Progenitor cell of endocrine pancreas (in vitro differentiated cells): ENCODE results near the gene GABBR2. TPM values are rescaled to one million over a fixed set of nuclear protein-coding genes. Genes with fewer than 3 reads are reported as not detected.

Source experiments
- DNase-seq: peaks from one replicate; pipeline ENCODE4 v3.0.0; 2021; ENCODE audit warnings: low spot score; ENCODE audit not compliant: unreplicated experiment
- H3K27ac Mint-ChIP-seq: 2 replicates; pipeline ENCODE4 v1.8.0; 2021; ENCODE audit warnings: mild to moderate bottlenecking, moderate library complexity, mixed read lengths
- H3K27me3 Mint-ChIP-seq: 2 replicates; pipeline ENCODE4 v1.8.0; 2021; ENCODE audit warnings: mixed read lengths
- H3K36me3 Mint-ChIP-seq: 2 replicates; pipeline ENCODE4 v1.8.0; 2022; ENCODE audit warnings: mixed read lengths; ENCODE audit not compliant: insufficient read depth
- H3K4me1 Mint-ChIP-seq: 2 replicates; pipeline ENCODE4 v1.8.0; 2021; ENCODE audit warnings: low read depth, mixed read lengths
- H3K4me3 Mint-ChIP-seq: 2 replicates; pipeline ENCODE4 v1.8.0; 2021; ENCODE audit warnings: low read depth, mild to moderate bottlenecking, moderate library complexity, mixed read lengths
- H3K9me3 Mint-ChIP-seq: 2 replicates; pipeline ENCODE4 v1.8.0; 2021; ENCODE audit warnings: low read depth, mixed read lengths
- CTCF ChIP-seq: fragments of 200-600 bp; sonication (generic); IDR thresholded peaks from one replicate; pipeline ENCODE4 v1.5.0; 2021; ENCODE audit warnings: antibody characterized with exemption, mild to moderate bottlenecking; ENCODE audit not compliant: unreplicated experiment
- total RNA-seq: library from RNA; stranded (reverse); gene quantifications from 2 replicates; pipeline ENCODE4 v1.2.1, GENCODE V29; 2021

Gene GABBR2
- total RNA-seq, 1 donor from 2014 or later, result 0.84 TPM

- peaks cover 3% of the 10 kb centered on the region for H3K27me3 Mint-ChIP-seq
- no peak overlapping the region for H3K27ac Mint-ChIP-seq
- no peak overlapping the region for H3K4me3 Mint-ChIP-seq
- no peaks in the 10 kb centered on the region for H3K9me3 Mint-ChIP-seq
- H3K4me1 Mint-ChIP-seq, result peaks cover 18% of the 10 kb centered on the region
- peaks cover 3% of the 10 kb centered on the region for H3K36me3 Mint-ChIP-seq
- DNase-seq, result no peak
- no peak for TF ChIP-seq CTCF
Observed at GRCh38 chr9:98253565-98253964, 455.2 kb downstream of the GABBR2 start.

GRCh38 chr9:98251551-98251950 lies 457.2 kb downstream of the GABBR2 start:
- no peak overlapping the region for H3K27ac Mint-ChIP-seq
- DNase-seq, result no peak
- peaks cover 16% of the 10 kb centered on the region for H3K4me1 Mint-ChIP-seq
- TF ChIP-seq CTCF, result no peak
- no peak overlapping the region for H3K4me3 Mint-ChIP-seq
- peaks cover 3% of the 10 kb centered on the region for H3K27me3 Mint-ChIP-seq
- peaks cover 3% of the 10 kb centered on the region for H3K36me3 Mint-ChIP-seq
- no peaks in the 10 kb centered on the region for H3K9me3 Mint-ChIP-seq

- Mint-ChIP-seq H3K9me3 (no peaks in the 10 kb centered on the region), H3K4me3 (no peak overlapping the region), H3K27ac (peak overlapping the region; percentile 76), H3K36me3 (peaks cover 4% of the 10 kb centered on the region), H3K27me3 (peaks cover under 1% of the 10 kb centered on the region), H3K4me1 (peaks cover 18% of the 10 kb centered on the region)
- DNase-seq, result no peak
- TF ChIP-seq CTCF, result no peak
Observed at GRCh38 chr9:98249771-98250170, 459.0 kb downstream of the GABBR2 start.

- no peaks in the 10 kb centered on the region for H3K9me3 Mint-ChIP-seq
- H3K4me3 Mint-ChIP-seq, result no peak overlapping the region
- TF ChIP-seq CTCF, result no peak
- H3K36me3 Mint-ChIP-seq, result peaks cover 4% of the 10 kb centered on the region
- peak overlapping the region; percentile 53 for H3K27ac Mint-ChIP-seq
- no peak for DNase-seq
- no peaks in the 10 kb centered on the region for H3K27me3 Mint-ChIP-seq
- H3K4me1 Mint-ChIP-seq, result peaks cover 21% of the 10 kb centered on the region
Observed at GRCh38 chr9:98248737-98249474, 459.8 kb downstream of the GABBR2 start.

- H3K27me3 Mint-ChIP-seq, result no peaks in the 10 kb centered on the region
- no peak overlapping the region for H3K4me3 Mint-ChIP-seq
- no peak for DNase-seq
- no peak for TF ChIP-seq CTCF
- H3K27ac Mint-ChIP-seq, result no peak overlapping the region
- H3K4me1 Mint-ChIP-seq, result peaks cover 22% of the 10 kb centered on the region
- H3K9me3 Mint-ChIP-seq, result no peaks in the 10 kb centered on the region
- peaks cover 4% of the 10 kb centered on the region for H3K36me3 Mint-ChIP-seq
Observed at GRCh38 chr9:98247831-98248657, 460.7 kb downstream of the GABBR2 start.
